HepG2 (cell line): Measurements from ENCODE around the gene ANLN. TPM values are rescaled to one million over a fixed set of nuclear protein-coding genes. Genes with fewer than 3 reads are reported as not detected.

Experiments used
- CEBPB ChIP-seq: IDR thresholded peaks from 2 replicates; pipeline ENCODE4 v1.6.1; 2011; ENCODE audit warnings: low read depth, low read length, improper control_type of control experiment, borderline replicate concordance
- FUBP1 ChIP-seq: sonication (generic); formaldehyde crosslinking; IDR thresholded peaks from 2 replicates; pipeline ENCODE4 v1.5.1; 2020; ENCODE audit warnings: missing genetic modification reagents, mild to moderate bottlenecking, borderline replicate concordance
- HCFC1 ChIP-seq: fragments of 150-350 bp; IDR thresholded peaks from 2 replicates; pipeline ENCODE4 v1.6.1; 2014; ENCODE audit warnings: low read depth, low read length
- KAT7 ChIP-seq: IDR thresholded peaks from 2 replicates; pipeline ENCODE4 v1.6.1; 2018; ENCODE audit warnings: borderline replicate concordance, missing compliant biosample characterization
- MTF2 ChIP-seq: sonication (generic); formaldehyde crosslinking; IDR thresholded peaks from 2 replicates; pipeline ENCODE4 v1.5.0; 2020; ENCODE audit warnings: missing genetic modification reagents, borderline replicate concordance
- PRDM15 ChIP-seq: sonication (generic); formaldehyde crosslinking; IDR thresholded peaks from 2 replicates; pipeline ENCODE4 v1.4.0; 2020; ENCODE audit warnings: missing genetic modification reagents
- RBFOX2 ChIP-seq: fragments of 200-400 bp; formaldehyde crosslinking; IDR thresholded peaks from 2 replicates; pipeline ENCODE4 v1.6.1; 2017; ENCODE audit warnings: low read depth, mild to moderate bottlenecking, low read length
- RELA ChIP-seq: sonication (generic); formaldehyde crosslinking; IDR thresholded peaks from 2 replicates; pipeline ENCODE4 v1.4.0; 2020; ENCODE audit warnings: missing genetic modification reagents
- SCMH1 ChIP-seq: sonication (generic); formaldehyde crosslinking; IDR thresholded peaks from 2 replicates; pipeline ENCODE4 v1.9.0; 2021; ENCODE audit warnings: missing genetic modification reagents, mild to moderate bottlenecking, borderline replicate concordance
- SMAD1 ChIP-seq: sonication (generic); formaldehyde crosslinking; IDR thresholded peaks from 2 replicates; pipeline ENCODE4 v1.4.0; 2020; ENCODE audit warnings: missing genetic modification reagents, low read depth, mild to moderate bottlenecking, borderline replicate concordance
- SMAD3 ChIP-seq: sonication (generic); formaldehyde crosslinking; IDR thresholded peaks from 2 replicates; pipeline ENCODE4 v1.4.0; 2020; ENCODE audit warnings: missing genetic modification reagents
- TBX2 ChIP-seq: sonication (generic); formaldehyde crosslinking; IDR thresholded peaks from 2 replicates; pipeline ENCODE4 v1.5.0; 2020; ENCODE audit warnings: missing genetic modification reagents, mild to moderate bottlenecking, borderline replicate concordance
- TSC22D2 ChIP-seq: sonication (generic); formaldehyde crosslinking; IDR thresholded peaks from 2 replicates; pipeline ENCODE4 v1.5.1; 2020; ENCODE audit warnings: missing genetic modification reagents, mild to moderate bottlenecking, borderline replicate concordance
- XBP1 ChIP-seq: sonication (generic); formaldehyde crosslinking; IDR thresholded peaks from 2 replicates; pipeline ENCODE4 v1.5.0; 2020; ENCODE audit warnings: missing genetic modification reagents
- ZBTB7B ChIP-seq: sonication (generic); formaldehyde crosslinking; IDR thresholded peaks from 2 replicates; pipeline ENCODE4 v1.4.0; 2020; ENCODE audit warnings: missing genetic modification reagents
- ZFP36L2 ChIP-seq: sonication (generic); formaldehyde crosslinking; IDR thresholded peaks from 2 replicates; pipeline ENCODE4 v1.4.0; 2020; ENCODE audit warnings: missing genetic modification reagents
- ZMYM4 ChIP-seq: sonication (generic); formaldehyde crosslinking; IDR thresholded peaks from 2 replicates; pipeline ENCODE4 v1.8.1; 2023; ENCODE audit warnings: mild to moderate bottlenecking, missing genetic modification reagents
- ZNF12 ChIP-seq: sonication (generic); formaldehyde crosslinking; IDR thresholded peaks from 2 replicates; pipeline ENCODE4 v1.5.0; 2020; ENCODE audit warnings: missing genetic modification reagents
- ZNF276 ChIP-seq: sonication (generic); formaldehyde crosslinking; IDR thresholded peaks from 2 replicates; pipeline ENCODE4 v1.4.0; 2020; ENCODE audit warnings: mild to moderate bottlenecking, low read depth, missing genetic modification reagents
- ZNF333 ChIP-seq: sonication (generic); formaldehyde crosslinking; IDR thresholded peaks from 2 replicates; pipeline ENCODE4 v1.4.0; 2020; ENCODE audit warnings: mild to moderate bottlenecking, missing genetic modification reagents, borderline replicate concordance
- ZNF616 ChIP-seq: sonication (generic); formaldehyde crosslinking; IDR thresholded peaks from 2 replicates; pipeline ENCODE4 v1.5.0; 2020; ENCODE audit warnings: low read depth, mild to moderate bottlenecking, missing genetic modification reagents
- ZNF777 ChIP-seq: sonication (generic); formaldehyde crosslinking; IDR thresholded peaks from 2 replicates; pipeline ENCODE4 v1.4.0; 2020; ENCODE audit warnings: missing genetic modification reagents
- polyA plus RNA-seq, 8 experiments: library from polyadenylated mRNA; depleted of rRNA in 3 of 8; stranded (reverse) in 7 of 8; unstranded in 1 of 8; fragments of >200 nt; fragmentation: Illumina TruSeq in 4 of 8; extraction: Trizol in 4 of 8; gene quantifications; 2 replicates each; pipeline versions ENCODE4 v1.2.1 to v1.2.3, GENCODE V29; 2011 to 2016; ENCODE audit warnings: low read depth in 4 of 8, missing spikeins in 1 of 8, mixed read lengths in 1 of 8; ENCODE audit not compliant: insufficient read depth in 1 of 8
- total RNA-seq, 5 experiments: library from RNA; depleted of rRNA; stranded (reverse); fragments of >200 nt; fragmentation: Illumina TruSeq; extraction: Trizol; gene quantifications; 2 replicates each; pipeline ENCODE4 v1.2.3, GENCODE V29; 2016; ENCODE audit warnings: low read depth in 1 of 5

Gene ANLN
- total and polyA plus RNA-seq, 2 of the 13 experiments (the other 11 are each of a cell fraction or from before 2014, with no cell fraction given), result 20.0 to 72.0 TPM

GRCh38 chr7:36366718-36367560 lies 22.7 kb upstream of the ANLN start (continued):
- TF ChIP-seq TSC22D2, result no peak
- TF ChIP-seq HCFC1, result peak; percentile 86
- 0 out of 2 replicates have a peak, but pooled peaks have one; percentile 42 for TF ChIP-seq MTF2 (CRISPR knock-in tag)
- no peak for TF ChIP-seq CEBPB
- TF ChIP-seq XBP1 (CRISPR knock-in tag), result no peak
- TF ChIP-seq TBX2 (CRISPR knock-in tag), result peak; percentile 64; the same call in 1 of the 2 replicates
- no peak for TF ChIP-seq SMAD1 (CRISPR knock-in tag)
- TF ChIP-seq RELA, result 0 out of 2 replicates have a peak, but pooled peaks have one; percentile 74
- no peak; the same call in 1 of the 2 replicates for TF ChIP-seq ZNF333 (CRISPR knock-in tag)
- no peak for TF ChIP-seq PRDM15 (CRISPR knock-in tag)
- peak; percentile 85 for TF ChIP-seq ZMYM4
- TF ChIP-seq ZNF12 (CRISPR knock-in tag), result no peak
- TF ChIP-seq RBFOX2, result peak; percentile 58; the same call in 1 of the 2 replicates
- TF ChIP-seq ZNF616, result no peak
- peak; percentile 80 for TF ChIP-seq ZBTB7B (CRISPR knock-in tag)
- no peak for TF ChIP-seq ZFP36L2 (CRISPR knock-in tag)
- 0 out of 2 replicates have a peak, but pooled peaks have one; percentile 49 for TF ChIP-seq SMAD3 (CRISPR knock-in tag)
- TF ChIP-seq ZNF777 (CRISPR knock-in tag), result peak; percentile 74; the same call in 1 of the 2 replicates
- TF ChIP-seq FUBP1 (CRISPR knock-in tag), result no peak
- no peak for TF ChIP-seq SCMH1
- peak; percentile 68; the same call in 1 of the 2 replicates for TF ChIP-seq KAT7 (CRISPR knock-in tag)
- TF ChIP-seq ZNF276 (CRISPR knock-in tag), result no peak
